PC-3 (cell line): Measurements from ENCODE around the gene RAD51C.

Source experiments
- CTCF ChIP-seq: fragments of 300-600 bp; sonication (generic); conservative IDR thresholded peaks from 2 replicates; pipeline ENCODE4 v1.5.1; 2017; ENCODE audit warnings: antibody characterized with exemption, low read depth, mild to moderate bottlenecking, low read length
- EZH2 ChIP-seq: fragments of 300-600 bp; sonication (generic); IDR thresholded peaks from one replicate; pipeline ENCODE4 v1.6.1; 2017; ENCODE audit warnings: antibody characterized with exemption, mild to moderate bottlenecking, low read length; ENCODE audit not compliant: unreplicated experiment
- EZH2phosphoT487 ChIP-seq: fragments of 300-600 bp; sonication (generic); IDR thresholded peaks from 2 replicates; pipeline ENCODE4 v1.6.1; 2018; ENCODE audit warnings: mild to moderate bottlenecking, antibody characterized with exemption, low read length, borderline replicate concordance

- no peak for TF ChIP-seq CTCF
- no peak for TF ChIP-seq EZH2
- no peak for TF ChIP-seq EZH2phosphoT487
Observed at GRCh38 chr17:58758890-58759289, 66.5 kb downstream of the RAD51C start.
